HepG2 (cell line): Measurements from ENCODE around the gene TCF20. TPM values are rescaled to one million over a fixed set of nuclear protein-coding genes. Genes with fewer than 3 reads are reported as not detected.

Experiments
- AGO1 ChIP-seq: fragments of 200-400 bp; formaldehyde crosslinking; IDR thresholded peaks from 2 replicates; pipeline ENCODE4 v1.6.1; 2017; ENCODE audit warnings: mild to moderate bottlenecking, low read depth, low read length, moderate library complexity; ENCODE audit not compliant: poor library complexity, severe bottlenecking
- ARID5B ChIP-seq: IDR thresholded peaks from 2 replicates; pipeline ENCODE4 v1.4.0; 2020; ENCODE audit warnings: mild to moderate bottlenecking, missing genetic modification reagents
- ATF7-NPFF ChIP-seq: sonication (generic); formaldehyde crosslinking; IDR thresholded peaks from 2 replicates; pipeline ENCODE4 v1.8.1; 2023; ENCODE audit warnings: mild to moderate bottlenecking, low read depth, missing genetic modification reagents, moderate library complexity
- FOSL2 ChIP-seq: sonication (generic); formaldehyde crosslinking; IDR thresholded peaks from 2 replicates; pipeline ENCODE4 v1.4.0; 2020; ENCODE audit warnings: missing genetic modification reagents
- FOXK1 ChIP-seq: sonication (generic); formaldehyde crosslinking; IDR thresholded peaks from 2 replicates; pipeline ENCODE4 v1.4.0; 2020; ENCODE audit warnings: low read depth, missing genetic modification reagents, borderline replicate concordance
- GATAD1 ChIP-seq: IDR thresholded peaks from 2 replicates; pipeline ENCODE4 v1.6.1; 2016; ENCODE audit warnings: missing genetic modification reagents, missing compliant biosample characterization
- HDAC1 ChIP-seq: sonication (generic); formaldehyde crosslinking; IDR thresholded peaks from 2 replicates; pipeline ENCODE4 v1.5.1; 2020; ENCODE audit warnings: mild to moderate bottlenecking, missing genetic modification reagents
- HOXD1 ChIP-seq: sonication (generic); formaldehyde crosslinking; IDR thresholded peaks from 2 replicates; pipeline ENCODE4 v1.5.0; 2020; ENCODE audit warnings: missing genetic modification reagents
- KLF11 ChIP-seq: IDR thresholded peaks from 2 replicates; pipeline ENCODE4 v1.6.1; 2016; ENCODE audit warnings: missing compliant biosample characterization
- NFKBIZ ChIP-seq: IDR thresholded peaks from 2 replicates; pipeline ENCODE4 v1.6.1; 2018; ENCODE audit warnings: missing genetic modification reagents, missing compliant biosample characterization
- NONO ChIP-seq, 2 experiments: fragments of 450-650 bp in 1 of 2; sonication (generic) in 1 of 2; formaldehyde crosslinking in 1 of 2; IDR thresholded peaks in 1 of 2; conservative IDR thresholded peaks in 1 of 2; 2 replicates each; pipeline versions ENCODE4 v1.6.1 to v1.8.0; 2017 to 2022; ENCODE audit warnings: mild to moderate bottlenecking in 1 of 2, missing genetic modification reagents in 1 of 2, moderate library complexity in 1 of 2
- ZNF138 ChIP-seq: sonication (generic); formaldehyde crosslinking; IDR thresholded peaks from 2 replicates; pipeline ENCODE4 v1.5.0; 2020; ENCODE audit warnings: mild to moderate bottlenecking, low read depth, missing genetic modification reagents
- ZNF281 ChIP-seq: sonication (generic); formaldehyde crosslinking; IDR thresholded peaks from 2 replicates; pipeline ENCODE4 v1.4.0; 2020; ENCODE audit warnings: missing genetic modification reagents, borderline replicate concordance
- ZNF512B ChIP-seq: sonication (generic); formaldehyde crosslinking; IDR thresholded peaks from 2 replicates; pipeline ENCODE4 v1.5.1; 2020; ENCODE audit warnings: missing genetic modification reagents, mild to moderate bottlenecking, borderline replicate concordance
- ZNF761 ChIP-seq: sonication (generic); formaldehyde crosslinking; conservative IDR thresholded peaks from 2 replicates; pipeline ENCODE4 v1.4.0; 2020; ENCODE audit warnings: mild to moderate bottlenecking, missing genetic modification reagents
- ZNF781 ChIP-seq: sonication (generic); formaldehyde crosslinking; IDR thresholded peaks from 2 replicates; pipeline ENCODE4 v1.5.1; 2020; ENCODE audit warnings: borderline replicate concordance, mild to moderate bottlenecking, missing genetic modification reagents; ENCODE audit errors: not compliant biosample characterization
- polyA plus RNA-seq, 8 experiments: library from polyadenylated mRNA; depleted of rRNA in 3 of 8; stranded (reverse) in 7 of 8; unstranded in 1 of 8; fragments of >200 nt; fragmentation: Illumina TruSeq in 4 of 8; extraction: Trizol in 4 of 8; gene quantifications; 2 replicates each; pipeline versions ENCODE4 v1.2.1 to v1.2.3, GENCODE V29; 2011 to 2016; ENCODE audit warnings: low read depth in 4 of 8, missing spikeins in 1 of 8, mixed read lengths in 1 of 8; ENCODE audit not compliant: insufficient read depth in 1 of 8
- total RNA-seq, 5 experiments: library from RNA; depleted of rRNA; stranded (reverse); fragments of >200 nt; fragmentation: Illumina TruSeq; extraction: Trizol; gene quantifications; 2 replicates each; pipeline ENCODE4 v1.2.3, GENCODE V29; 2016; ENCODE audit warnings: low read depth in 1 of 5
- TF ChIP-seq, protein P1 (sequence below): sonication (generic); formaldehyde crosslinking; IDR thresholded peaks from 2 replicates; pipeline ENCODE4 v1.8.0; 2022; ENCODE audit warnings: mild to moderate bottlenecking, missing genetic modification reagents, moderate library complexity

The TCF20 gene
- total and polyA plus RNA-seq, 2 of the 13 experiments (the other 11 are each of a cell fraction or from before 2014, with no cell fraction given), result 12.8 to 23.7 TPM

- peak; percentile 45; the same call in 1 of the 2 replicates for TF ChIP-seq ARID5B (CRISPR knock-in tag)
- peak; percentile 39; the same call in 1 of the 2 replicates for TF ChIP-seq ATF7-NPFF (CRISPR knock-in tag)
- TF ChIP-seq KLF11, result peak; percentile 84; the same call in 1 of the 2 replicates
- TF ChIP-seq FOXK1 (CRISPR knock-in tag), result peak; percentile 71; the same call in 1 of the 2 replicates
- TF ChIP-seq HOXD1 (CRISPR knock-in tag), result no peak; the same call in 1 of the 2 replicates
- no peak for TF ChIP-seq HDAC1 (CRISPR knock-in tag)
- peak; percentile 58; the same call in 1 of the 2 replicates for TF ChIP-seq ZNF281 (CRISPR knock-in tag)
- TF ChIP-seq FOSL2, result peak; percentile 40
- 0 out of 2 replicates have a peak, but pooled peaks have one; percentile 50 for TF ChIP-seq GATAD1 (CRISPR knock-in tag)
- TF ChIP-seq NONO (IDR thresholded peaks at IDR 0.05), result no peak
- no peak for TF ChIP-seq NONO (CRISPR knock-in tag; conservative IDR thresholded peaks at IDR 0.05)
- TF ChIP-seq NFKBIZ (CRISPR knock-in tag), result 0 out of 2 replicates have a peak, but pooled peaks have one; percentile 46
- TF ChIP-seq, protein P1, sequence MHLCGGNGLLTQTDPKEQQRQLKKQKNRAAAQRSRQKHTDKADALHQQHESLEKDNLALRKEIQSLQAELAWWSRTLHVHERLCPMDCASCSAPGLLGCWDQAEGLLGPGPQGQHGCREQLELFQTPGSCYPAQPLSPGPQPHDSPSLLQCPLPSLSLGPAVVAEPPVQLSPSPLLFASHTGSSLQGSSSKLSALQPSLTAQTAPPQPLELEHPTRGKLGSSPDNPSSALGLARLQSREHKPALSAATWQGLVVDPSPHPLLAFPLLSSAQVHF (CRISPR knock-in tag), result no peak
- no peak for TF ChIP-seq ZNF781 (CRISPR knock-in tag)
- TF ChIP-seq ZNF761 (CRISPR knock-in tag), result no peak
- TF ChIP-seq ZNF512B (CRISPR knock-in tag), result no peak
- 0 out of 2 replicates have a peak, but pooled peaks have one; percentile 61 for TF ChIP-seq ZNF138
- no peak for TF ChIP-seq AGO1
Observed at GRCh38 chr22:42294034-42294985, 23.9 kb upstream of the TCF20 start (continued).
